ENCODE data around the gene PRKCZ. TPM values are rescaled to one million over a fixed set of nuclear protein-coding genes. Genes with fewer than 3 reads are reported as not detected.

The PRKCZ gene
- total RNA-seq, 2 experiments from 2014 or later = 13.2 to 14.7 TPM

- no peaks in the 10 kb centered on the region for H3K9me3 Mint-ChIP-seq
- intact Hi-C loops (cut with micrococcal nuclease) = no loop called here
- H3K4me3 Mint-ChIP-seq = no peak overlapping the region
- no peaks in the 10 kb centered on the region for H3K36me3 Mint-ChIP-seq
- ChIA-PET POLR2A (no interaction called here), CTCF (no interaction called here)
- peaks cover 6% of the 10 kb centered on the region for H3K4me1 Mint-ChIP-seq (ENCODE audit: low read depth)
- DNase-seq = no peak
- H3K27me3 Mint-ChIP-seq = peaks cover 3% of the 10 kb centered on the region
- no peak overlapping the region for H3K27ac Mint-ChIP-seq
Observed at GRCh38 chr1:2041887-2042286, 8.3 kb upstream of the PRKCZ start.

GRCh38 chr1:2042830-2043773 lies 7.1 kb upstream of the PRKCZ start:
- ChIA-PET POLR2A (no interaction called here), CTCF (interaction anchor here (1.6 to 3.8 kb wide), 4 partner anchors 26 to 100 kb away, joined by 3 to 67 read pairs (median 32); no protein-coding TSS in a partner anchor)
- H3K36me3 Mint-ChIP-seq = no peaks in the 10 kb centered on the region
- H3K27me3 Mint-ChIP-seq = peaks cover 3% of the 10 kb centered on the region
- H3K4me3 Mint-ChIP-seq = no peak overlapping the region
- no peak for DNase-seq
- no peaks in the 10 kb centered on the region for H3K9me3 Mint-ChIP-seq
- intact Hi-C loops (cut with micrococcal nuclease) = no loop called here
- no peak overlapping the region for H3K27ac Mint-ChIP-seq
- H3K4me1 Mint-ChIP-seq (ENCODE audit: low read depth) = peaks cover 6% of the 10 kb centered on the region

GRCh38 chr1:2043886-2044285 lies 6.3 kb upstream of the PRKCZ start:
- DNase-seq = no peak
- intact Hi-C loops (cut with micrococcal nuclease) = loop anchor here (2.0 kb wide), 1 partner anchor 83 kb away; no protein-coding TSS in a partner anchor
- Mint-ChIP-seq H3K27me3 (peaks cover 9% of the 10 kb centered on the region), H3K36me3 (no peaks in the 10 kb centered on the region), H3K9me3 (no peaks in the 10 kb centered on the region), H3K4me1 (ENCODE audit: low read depth) (peaks cover 6% of the 10 kb centered on the region), H3K4me3 (no peak overlapping the region), H3K27ac (no peak overlapping the region)
- ChIA-PET POLR2A (interaction anchor here (0.8 kb wide), 1 partner anchor 135 kb away, joined by 5 read pairs; no protein-coding TSS in a partner anchor), CTCF (interaction anchor here (0.9 to 3.8 kb wide), 18 partner anchors 9 to 106 kb away, joined by 3 to 67 read pairs (median 6); no protein-coding TSS in a partner anchor)

GRCh38 chr1:2044510-2045319 lies 5.5 kb upstream of the PRKCZ start:
- CTCF ChIA-PET = interaction anchor here (0.6 to 3.8 kb wide), 35 partner anchors 10 to 221 kb away, joined by 3 to 67 read pairs (median 4); partner anchors contain the start of genes CFAP74 and GABRD
- no peak overlapping the region for H3K27ac Mint-ChIP-seq
- H3K4me1 Mint-ChIP-seq (ENCODE audit: low read depth) = peaks cover 12% of the 10 kb centered on the region
- no peak overlapping the region for H3K4me3 Mint-ChIP-seq
- POLR2A ChIA-PET = interaction anchor here (0.8 kb wide), 1 partner anchor 136 kb away, joined by 5 read pairs; no protein-coding TSS in a partner anchor
- intact Hi-C loops (cut with micrococcal nuclease) = loop anchor here (2.0 to 5.0 kb wide), 2 partner anchors 84 to 102 kb away; no protein-coding TSS in a partner anchor
- no peaks in the 10 kb centered on the region for H3K36me3 Mint-ChIP-seq
- H3K27me3 Mint-ChIP-seq = peaks cover 14% of the 10 kb centered on the region
- H3K9me3 Mint-ChIP-seq = no peaks in the 10 kb centered on the region
- peak; percentile 83 for DNase-seq

- no peak overlapping the region for H3K27ac Mint-ChIP-seq
- no peak for DNase-seq
- H3K4me1 Mint-ChIP-seq (ENCODE audit: low read depth) = peaks cover 12% of the 10 kb centered on the region
- peaks cover 14% of the 10 kb centered on the region for H3K27me3 Mint-ChIP-seq
- no peaks in the 10 kb centered on the region for H3K36me3 Mint-ChIP-seq
- H3K9me3 Mint-ChIP-seq = no peaks in the 10 kb centered on the region
- CTCF ChIA-PET = interaction anchor here (0.7 to 3.8 kb wide), 26 partner anchors 11 to 222 kb away, joined by 3 to 67 read pairs (median 5); partner anchors contain the start of genes CFAP74 and GABRD
- H3K4me3 Mint-ChIP-seq = no peak overlapping the region
- intact Hi-C loops (cut with micrococcal nuclease) = loop anchor here (2.0 to 5.0 kb wide), 2 partner anchors 85 to 103 kb away; no protein-coding TSS in a partner anchor
- POLR2A ChIA-PET = no interaction called here
Observed at GRCh38 chr1:2045468-2046173, 4.6 kb upstream of the PRKCZ start.

DNA sequence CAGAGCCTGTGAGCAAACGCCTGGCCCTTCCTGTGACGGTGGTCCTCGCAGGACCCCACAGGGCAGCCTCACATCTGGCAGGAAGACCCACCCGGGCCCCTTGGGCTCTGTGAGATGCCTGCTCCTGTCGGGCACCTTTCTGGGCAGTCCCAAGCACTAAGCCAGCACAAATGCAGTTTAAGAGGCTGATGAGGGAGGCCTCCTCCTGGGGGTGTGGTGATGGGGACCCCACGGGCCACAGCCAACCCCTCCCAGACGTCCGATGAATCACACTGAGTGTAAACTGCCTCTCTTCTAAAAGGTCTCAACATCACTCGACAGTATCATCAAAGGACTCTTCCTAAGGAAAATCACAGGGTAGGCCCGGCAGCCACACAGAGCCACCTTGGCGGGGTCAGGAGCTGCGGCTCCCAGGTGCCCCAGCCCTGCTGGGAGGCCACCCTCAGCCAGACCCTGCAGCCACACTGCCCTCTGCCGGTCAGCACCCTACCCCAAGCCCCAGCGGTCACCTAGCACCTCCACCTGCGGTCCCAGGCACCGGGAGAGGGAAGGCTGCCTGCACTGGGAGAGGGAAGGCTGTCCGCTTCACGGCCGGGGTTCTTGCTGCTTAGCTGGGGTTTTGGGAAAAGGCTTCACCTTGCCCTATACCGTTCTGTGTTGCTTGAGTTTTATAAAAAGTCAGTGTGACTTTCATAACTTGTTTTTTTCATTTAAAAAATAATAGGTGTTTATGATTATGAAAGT lies 3.9 kb upstream of the PRKCZ start:
- Mint-ChIP-seq H3K27me3 (peaks cover 14% of the 10 kb centered on the region), H3K27ac (no peak overlapping the region), H3K4me1 (ENCODE audit: low read depth) (peaks cover 12% of the 10 kb centered on the region), H3K4me3 (no peak overlapping the region), H3K9me3 (no peaks in the 10 kb centered on the region), H3K36me3 (no peaks in the 10 kb centered on the region)
- intact Hi-C loops (cut with micrococcal nuclease) = loop anchor here (5.0 kb wide), 1 partner anchor 104 kb away; no protein-coding TSS in a partner anchor
- CTCF ChIA-PET = interaction anchor here (0.6 to 3.8 kb wide), 6 partner anchors 10 to 153 kb away, joined by 3 to 67 read pairs (median 3); no protein-coding TSS in a partner anchor
- peak; percentile 71 for DNase-seq
- POLR2A ChIA-PET = no interaction called here

GRCh38 chr1:2046953-2047748 lies 3.1 kb upstream of the PRKCZ start:
- H3K27me3 Mint-ChIP-seq = peaks cover 14% of the 10 kb centered on the region
- ChIA-PET CTCF (interaction anchor here (0.6 to 3.8 kb wide), 5 partner anchors 9 to 152 kb away, joined by 3 to 67 read pairs (median 3); no protein-coding TSS in a partner anchor), POLR2A (no interaction called here)
- H3K36me3 Mint-ChIP-seq = no peaks in the 10 kb centered on the region
- peaks cover 12% of the 10 kb centered on the region for H3K4me1 Mint-ChIP-seq (ENCODE audit: low read depth)
- no peak for DNase-seq
- H3K9me3 Mint-ChIP-seq = no peaks in the 10 kb centered on the region
- H3K27ac Mint-ChIP-seq = no peak overlapping the region
- intact Hi-C loops (cut with micrococcal nuclease) = loop anchor here (5.0 kb wide), 1 partner anchor 105 kb away; no protein-coding TSS in a partner anchor
- no peak overlapping the region for H3K4me3 Mint-ChIP-seq

DNA sequence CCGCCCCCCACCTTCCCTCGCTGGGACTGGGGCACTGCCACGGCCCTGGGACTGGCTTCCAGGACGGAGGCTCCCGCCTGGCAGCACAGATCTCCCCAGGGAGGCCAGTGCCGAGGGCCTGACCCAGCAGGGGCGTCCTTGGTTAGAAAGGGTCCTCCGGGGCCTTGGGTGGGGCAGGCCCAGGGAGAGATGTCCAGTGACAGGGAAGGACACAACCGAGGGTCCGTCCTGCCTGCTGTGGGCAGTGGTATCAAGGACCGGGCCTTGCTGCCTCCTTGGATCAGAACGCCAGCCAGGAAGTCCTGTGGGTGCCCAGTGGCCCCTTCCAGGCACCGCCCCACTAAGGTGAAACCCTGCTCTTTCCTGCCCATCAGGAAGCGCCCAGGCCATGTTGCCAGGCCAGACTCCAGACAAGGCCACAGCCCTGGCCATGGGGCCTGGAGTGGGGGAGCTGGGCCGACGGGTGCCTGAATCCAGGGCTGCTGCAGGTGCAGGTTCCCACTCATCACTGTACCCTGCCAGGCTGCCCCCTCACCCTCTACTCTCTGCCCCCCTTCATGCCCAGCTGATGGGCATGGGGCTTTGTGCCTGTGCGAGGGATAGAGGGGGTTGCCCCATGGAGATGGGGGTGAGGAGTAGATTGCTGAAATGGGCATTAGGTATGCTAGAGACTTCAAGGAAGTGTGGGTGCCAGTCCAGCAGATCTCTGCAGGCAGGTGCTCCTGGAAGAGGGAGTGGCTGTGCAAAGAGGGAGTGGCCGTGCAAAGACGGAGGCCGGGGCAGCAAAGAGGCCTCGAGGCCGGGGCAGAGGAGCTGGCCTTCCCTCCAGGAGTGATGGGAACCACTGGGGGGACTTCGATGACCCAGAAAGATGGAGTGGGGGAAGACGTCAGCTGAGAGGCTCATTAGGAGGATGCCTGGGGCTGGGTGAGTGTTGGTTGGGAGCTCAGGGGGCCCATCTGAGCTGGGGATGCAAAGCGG lies 2.2 kb upstream of the PRKCZ start:
- Mint-ChIP-seq H3K4me3 (peak overlapping the region; percentile 78), H3K4me1 (ENCODE audit: low read depth) (peaks cover 14% of the 10 kb centered on the region), H3K27ac (no peak overlapping the region), H3K9me3 (no peaks in the 10 kb centered on the region), H3K36me3 (no peaks in the 10 kb centered on the region), H3K27me3 (peaks cover 14% of the 10 kb centered on the region)
- no peak for DNase-seq
- CTCF ChIA-PET = interaction anchor here (0.6 to 0.7 kb wide), 2 partner anchors 87 to 103 kb away, joined by 3 read pairs; no protein-coding TSS in a partner anchor
- POLR2A ChIA-PET = no interaction called here
- intact Hi-C loops (cut with micrococcal nuclease) = loop anchor here (5.0 kb wide), 1 partner anchor 106 kb away; no protein-coding TSS in a partner anchor

GRCh38 chr1:2049225-2049717 lies 940 bp upstream of the PRKCZ start:
- ChIA-PET POLR2A (no interaction called here), CTCF (no interaction called here)
- peak overlapping the region; percentile 78 for H3K4me3 Mint-ChIP-seq
- H3K9me3 Mint-ChIP-seq = no peaks in the 10 kb centered on the region
- intact Hi-C loops (cut with micrococcal nuclease) = loop anchor here (5.0 kb wide), 1 partner anchor 107 kb away; no protein-coding TSS in a partner anchor
- DNase-seq = peak; percentile 22
- no peaks in the 10 kb centered on the region for H3K36me3 Mint-ChIP-seq
- peaks cover 14% of the 10 kb centered on the region for H3K27me3 Mint-ChIP-seq
- H3K4me1 Mint-ChIP-seq (ENCODE audit: low read depth) = peaks cover 13% of the 10 kb centered on the region
- no peak overlapping the region for H3K27ac Mint-ChIP-seq

Data from activated CD4-positive, alpha-beta memory T cell treated with anti-CD3 and anti-CD28 coated beads for 36 hours (primary cell).